ENCODE data around the gene PODXL2. TPM values are rescaled to one million over a fixed set of nuclear protein-coding genes. Genes with fewer than 3 reads are reported as not detected.

PODXL2 gene
- polyA plus RNA-seq, 1 donor = 10.9 TPM

DNA sequence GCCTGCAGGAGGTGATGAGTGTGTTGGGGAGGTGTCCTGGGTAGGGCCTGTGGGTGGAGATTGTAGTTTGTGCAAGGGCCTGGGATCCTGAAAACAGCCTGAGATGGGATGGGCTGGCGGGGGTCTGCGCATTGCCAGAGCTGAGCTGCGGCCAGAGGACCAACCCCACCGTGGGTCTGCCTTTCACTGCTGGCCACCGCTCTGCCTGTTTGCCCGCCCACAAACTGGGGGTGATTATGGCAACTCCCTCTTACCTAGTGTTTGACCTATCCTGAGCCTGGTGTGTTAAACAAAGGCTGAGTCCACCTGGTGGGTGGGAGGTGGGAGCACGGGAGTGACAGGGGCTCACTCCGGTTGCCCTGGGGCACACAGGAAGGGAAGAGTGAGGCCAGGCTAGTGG, 53.6 kb downstream of the PODXL2 start:
- Histone ChIP-seq H3K27me3 (ENCODE audit: control insufficient read depth, insufficient read depth, low read length) (no peaks in the 10 kb centered on the region), H3K4me1 (ENCODE audit: control insufficient read depth, insufficient read depth, low read length) (no peaks in the 10 kb centered on the region), H3K36me3 (ENCODE audit: control insufficient read depth, insufficient read depth, low read length) (peaks cover 5% of the 10 kb centered on the region), H3K27ac (ENCODE audit: low read length) (no peak overlapping the region), H3K9me3 (ENCODE audit: control insufficient read depth, low read depth, low read length) (no peaks in the 10 kb centered on the region), H3K4me3 (ENCODE audit: low read length) (no peak overlapping the region)
- no CpG with 5 or more reads among the region's 8 CpGs for WGBS (ENCODE audit: insufficient coverage, low lambda C conversion rate)
- no peak for DNase-seq

- no peak overlapping the region for H3K27ac ChIP-seq (ENCODE audit: low read length)
- no peaks in the 10 kb centered on the region for H3K9me3 ChIP-seq (ENCODE audit: control insufficient read depth, low read depth, low read length)
- no peaks in the 10 kb centered on the region for H3K4me1 ChIP-seq (ENCODE audit: control insufficient read depth, insufficient read depth, low read length)
- peaks cover under 1% of the 10 kb centered on the region for H3K36me3 ChIP-seq (ENCODE audit: control insufficient read depth, insufficient read depth, low read length)
- H3K27me3 ChIP-seq (ENCODE audit: control insufficient read depth, insufficient read depth, low read length) = no peaks in the 10 kb centered on the region
- WGBS (ENCODE audit: insufficient coverage, low lambda C conversion rate) = no CpG with 5 or more reads among the region's 22 CpGs
- H3K4me3 ChIP-seq (ENCODE audit: low read length) = no peak overlapping the region
- DNase-seq = no peak
These were observed 56.1 kb downstream of the PODXL2 start for GRCh38 chr3:127684871-127685707.

DNA sequence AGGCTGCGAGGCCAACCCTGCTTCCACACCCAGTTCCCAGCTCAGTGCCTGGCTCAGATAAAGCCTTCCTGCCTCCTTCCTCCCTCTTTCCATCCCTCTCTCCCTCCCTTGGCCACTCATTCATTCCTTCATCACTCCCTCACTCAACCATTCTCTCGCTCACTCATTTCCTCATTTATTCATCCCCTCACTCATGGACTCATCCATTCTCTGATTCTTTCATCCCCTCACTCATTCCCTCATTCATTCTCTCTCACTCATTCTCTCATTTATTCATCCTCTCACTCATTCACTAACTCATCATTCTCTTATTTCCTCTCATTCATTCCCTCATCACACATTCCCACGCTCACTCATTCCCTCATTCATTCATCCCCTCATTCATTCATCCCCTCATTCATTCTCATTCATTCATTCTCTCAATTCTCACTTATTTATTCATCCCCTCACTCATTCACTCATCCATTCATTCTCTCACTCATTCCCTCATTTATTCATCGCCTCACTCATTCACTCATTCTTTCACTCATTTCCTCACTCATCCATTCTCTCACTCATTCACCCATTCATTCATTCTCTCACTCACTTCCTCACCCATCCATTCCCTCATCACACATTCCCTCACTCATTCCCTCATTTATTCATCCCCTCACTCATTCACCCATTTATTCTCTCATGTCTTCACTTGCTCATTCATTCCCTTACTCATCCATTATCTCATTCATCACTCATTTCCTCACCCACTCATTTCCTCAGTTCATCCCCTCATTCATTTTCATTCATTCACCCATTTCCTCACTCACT, 56.9 kb downstream of the PODXL2 start:
- WGBS (ENCODE audit: insufficient coverage, low lambda C conversion rate) = 94% methylated on average over 3 of the region's 4 CpGs
- DNase-seq = no peak
- no peak overlapping the region for H3K27ac ChIP-seq (ENCODE audit: low read length)
- H3K9me3 ChIP-seq (ENCODE audit: control insufficient read depth, low read depth, low read length) = no peaks in the 10 kb centered on the region
- peaks cover 2% of the 10 kb centered on the region for H3K36me3 ChIP-seq (ENCODE audit: control insufficient read depth, insufficient read depth, low read length)
- no peaks in the 10 kb centered on the region for H3K27me3 ChIP-seq (ENCODE audit: control insufficient read depth, insufficient read depth, low read length)
- no peaks in the 10 kb centered on the region for H3K4me1 ChIP-seq (ENCODE audit: control insufficient read depth, insufficient read depth, low read length)
- H3K4me3 ChIP-seq (ENCODE audit: low read length) = no peak overlapping the region

DNA sequence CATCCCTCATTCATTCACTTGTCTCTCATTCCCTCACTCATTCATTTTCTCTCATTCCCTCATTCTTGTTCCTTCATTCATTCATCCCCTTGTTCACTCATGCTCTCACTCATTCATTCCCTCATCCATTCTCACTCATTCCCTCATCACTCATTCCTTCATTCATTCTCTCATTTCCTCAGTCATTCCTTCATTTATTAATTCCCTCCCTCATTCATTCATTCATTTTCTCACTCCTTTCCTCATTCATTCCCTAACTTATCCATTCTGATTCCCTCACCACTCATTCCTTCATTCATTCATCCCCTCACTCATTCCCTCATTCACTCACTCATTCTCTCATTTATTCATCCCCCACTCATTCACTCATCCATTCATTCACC, 57.5 kb downstream of the PODXL2 start:
- Histone ChIP-seq H3K27me3 (ENCODE audit: control insufficient read depth, insufficient read depth, low read length) (no peaks in the 10 kb centered on the region), H3K27ac (ENCODE audit: low read length) (no peak overlapping the region), H3K4me1 (ENCODE audit: control insufficient read depth, insufficient read depth, low read length) (no peaks in the 10 kb centered on the region), H3K36me3 (ENCODE audit: control insufficient read depth, insufficient read depth, low read length) (peaks cover 4% of the 10 kb centered on the region), H3K9me3 (ENCODE audit: control insufficient read depth, low read depth, low read length) (no peaks in the 10 kb centered on the region), H3K4me3 (ENCODE audit: low read length) (no peak overlapping the region)
- DNase-seq = no peak

DNA sequence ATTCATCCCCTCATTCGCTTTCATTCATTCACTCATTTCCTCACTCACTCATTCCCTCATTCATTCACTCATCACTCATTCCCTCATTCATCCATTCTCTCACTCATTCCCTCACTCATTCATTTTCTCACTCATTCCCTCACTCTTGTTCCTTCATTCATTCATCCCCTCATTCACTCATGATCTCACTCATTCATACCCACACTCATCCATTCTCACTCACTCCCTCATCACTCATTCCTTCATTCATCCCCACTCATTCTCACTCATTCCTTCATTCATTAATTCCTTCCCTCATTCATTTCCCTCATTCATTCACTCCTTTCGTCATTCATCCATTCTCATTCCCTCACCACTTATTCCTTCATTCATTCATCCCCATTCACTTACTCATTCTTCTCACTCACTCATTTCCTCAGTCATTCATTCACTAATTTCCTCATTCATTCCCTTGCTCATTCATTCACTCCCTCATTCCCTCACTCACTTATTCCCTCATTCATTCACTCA, 58.3 kb downstream of the PODXL2 start:
- no peaks in the 10 kb centered on the region for H3K9me3 ChIP-seq (ENCODE audit: control insufficient read depth, low read depth, low read length)
- H3K4me1 ChIP-seq (ENCODE audit: control insufficient read depth, insufficient read depth, low read length) = no peaks in the 10 kb centered on the region
- no peak for DNase-seq
- 92% methylated on average over 2 of the region's 2 CpGs for WGBS (ENCODE audit: insufficient coverage, low lambda C conversion rate)
- peaks cover 7% of the 10 kb centered on the region for H3K36me3 ChIP-seq (ENCODE audit: control insufficient read depth, insufficient read depth, low read length)
- no peaks in the 10 kb centered on the region for H3K27me3 ChIP-seq (ENCODE audit: control insufficient read depth, insufficient read depth, low read length)
- no peak overlapping the region for H3K4me3 ChIP-seq (ENCODE audit: low read length)
- H3K27ac ChIP-seq (ENCODE audit: low read length) = no peak overlapping the region

DNA sequence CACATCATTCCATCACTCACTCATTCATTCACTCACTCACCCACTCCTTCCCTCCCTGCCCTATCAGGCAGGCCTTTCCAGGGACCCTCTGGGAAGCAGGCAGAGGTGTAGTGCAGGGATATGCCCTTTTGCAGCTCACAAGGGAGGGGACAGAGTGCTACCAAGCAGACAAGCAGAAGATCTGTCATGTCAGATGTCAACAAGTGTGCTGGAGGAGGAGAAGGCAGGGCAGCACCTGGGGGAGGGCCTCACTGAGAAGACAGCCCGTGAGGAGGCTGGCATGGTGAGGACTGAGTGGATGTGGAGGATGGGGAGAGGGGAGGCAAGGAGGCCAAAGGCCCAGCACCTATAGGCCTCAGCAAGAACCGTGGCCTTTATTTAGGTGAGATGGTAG, 59.0 kb downstream of the PODXL2 start:
- Histone ChIP-seq H3K4me3 (ENCODE audit: low read length) (no peak overlapping the region), H3K4me1 (ENCODE audit: control insufficient read depth, insufficient read depth, low read length) (no peaks in the 10 kb centered on the region), H3K27me3 (ENCODE audit: control insufficient read depth, insufficient read depth, low read length) (no peaks in the 10 kb centered on the region), H3K36me3 (ENCODE audit: control insufficient read depth, insufficient read depth, low read length) (peaks cover 10% of the 10 kb centered on the region), H3K9me3 (ENCODE audit: control insufficient read depth, low read depth, low read length) (no peaks in the 10 kb centered on the region), H3K27ac (ENCODE audit: low read length) (no peak overlapping the region)
- no CpG with 5 or more reads among the region's 2 CpGs for WGBS (ENCODE audit: insufficient coverage, low lambda C conversion rate)
- DNase-seq = no peak

DNA sequence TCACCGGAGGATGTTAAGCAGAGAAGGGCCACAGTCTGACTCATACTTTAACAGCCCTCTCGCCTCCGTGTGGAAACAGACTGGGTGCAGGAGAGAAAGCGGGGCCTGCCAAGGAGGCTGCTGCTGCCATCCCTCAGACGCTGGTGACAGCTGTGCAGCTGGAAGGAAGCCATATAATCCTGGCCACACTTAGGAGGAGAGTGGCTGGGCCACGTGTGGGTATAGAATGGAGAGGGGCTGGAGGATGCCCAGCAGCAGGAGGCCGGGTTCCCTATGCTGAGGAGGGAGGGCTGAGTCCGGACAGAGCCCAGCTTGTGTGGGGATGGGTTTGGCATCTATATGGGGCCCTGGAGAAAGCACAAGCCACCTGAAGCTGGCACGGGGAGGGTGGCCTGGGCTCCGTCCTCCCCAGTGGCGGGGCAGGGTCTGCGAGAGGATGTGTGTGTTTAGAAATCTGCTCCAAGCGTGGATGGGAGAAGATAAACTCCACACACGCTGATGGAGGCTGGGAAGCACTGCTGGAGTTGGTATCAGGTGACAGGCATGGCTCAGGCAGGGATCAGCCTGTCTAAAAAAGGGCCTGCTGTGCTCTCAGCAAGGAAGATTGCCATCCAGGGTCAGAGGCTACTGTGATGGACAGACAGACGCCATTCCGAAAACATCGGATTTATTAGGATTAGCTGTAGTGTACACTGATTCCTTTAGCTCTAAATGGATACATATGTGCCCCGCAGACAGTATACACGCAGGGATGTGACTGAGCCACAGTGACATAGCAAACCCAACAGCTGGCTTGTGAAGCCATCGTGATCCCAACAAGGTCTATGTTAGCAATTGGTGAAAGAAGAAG, 59.7 kb downstream of the PODXL2 start:
- H3K27me3 ChIP-seq (ENCODE audit: control insufficient read depth, insufficient read depth, low read length) = no peaks in the 10 kb centered on the region

DNA sequence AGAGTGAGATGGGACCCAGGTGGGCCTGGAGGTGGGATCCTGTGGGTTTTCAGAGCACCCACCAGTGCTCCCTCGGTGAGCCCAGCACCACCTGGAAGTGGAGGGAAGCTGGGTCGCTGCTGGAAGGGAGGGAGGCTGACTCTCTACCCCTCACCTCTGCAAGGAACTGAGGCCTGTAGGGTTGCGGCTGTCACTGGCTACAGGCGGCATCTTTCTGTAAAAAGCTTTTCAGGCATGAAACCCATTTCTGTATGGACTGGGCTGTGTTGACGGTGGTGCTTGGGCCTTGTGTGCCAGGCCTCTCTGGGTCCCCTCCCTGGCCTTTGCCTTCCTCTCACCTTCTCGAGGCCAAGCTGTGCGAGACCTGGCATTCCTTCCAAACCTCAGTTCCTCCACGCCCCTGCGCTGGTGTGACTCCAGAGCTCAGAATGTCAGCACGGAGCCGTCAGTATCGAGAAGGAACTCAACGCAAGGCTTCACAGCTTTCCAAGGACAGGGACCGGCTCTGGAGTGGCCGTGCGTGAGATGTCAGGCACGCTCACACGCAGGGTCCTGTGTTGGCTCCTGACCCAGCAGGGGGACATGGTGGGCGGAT, 60.4 kb downstream of the PODXL2 start:
- no peaks in the 10 kb centered on the region for H3K4me1 ChIP-seq (ENCODE audit: control insufficient read depth, insufficient read depth, low read length)
- DNase-seq = no peak
- H3K36me3 ChIP-seq (ENCODE audit: control insufficient read depth, insufficient read depth, low read length) = peaks cover 15% of the 10 kb centered on the region
- H3K27me3 ChIP-seq (ENCODE audit: control insufficient read depth, insufficient read depth, low read length) = no peaks in the 10 kb centered on the region
- no peak overlapping the region for H3K27ac ChIP-seq (ENCODE audit: low read length)
- no peaks in the 10 kb centered on the region for H3K9me3 ChIP-seq (ENCODE audit: control insufficient read depth, low read depth, low read length)
- WGBS (ENCODE audit: insufficient coverage, low lambda C conversion rate) = no CpG with 5 or more reads among the region's 19 CpGs
- H3K4me3 ChIP-seq (ENCODE audit: low read length) = no peak overlapping the region

More for the DNA sequence above, 59.7 kb downstream of the PODXL2 start:
- peaks cover 14% of the 10 kb centered on the region for H3K36me3 ChIP-seq (ENCODE audit: control insufficient read depth, insufficient read depth, low read length)
- 100% methylated on average over 2 of the region's 20 CpGs for WGBS (ENCODE audit: insufficient coverage, low lambda C conversion rate)
- no peak overlapping the region for H3K27ac ChIP-seq (ENCODE audit: low read length)
- no peak for DNase-seq
- H3K4me3 ChIP-seq (ENCODE audit: low read length) = no peak overlapping the region
- no peaks in the 10 kb centered on the region for H3K4me1 ChIP-seq (ENCODE audit: control insufficient read depth, insufficient read depth, low read length)
- no peaks in the 10 kb centered on the region for H3K9me3 ChIP-seq (ENCODE audit: control insufficient read depth, low read depth, low read length)

- Histone ChIP-seq H3K36me3 (ENCODE audit: control insufficient read depth, insufficient read depth, low read length) (peaks cover 15% of the 10 kb centered on the region), H3K4me3 (ENCODE audit: low read length) (no peak overlapping the region), H3K27me3 (ENCODE audit: control insufficient read depth, insufficient read depth, low read length) (no peaks in the 10 kb centered on the region), H3K9me3 (ENCODE audit: control insufficient read depth, low read depth, low read length) (no peaks in the 10 kb centered on the region), H3K27ac (ENCODE audit: low read length) (no peak overlapping the region), H3K4me1 (ENCODE audit: control insufficient read depth, insufficient read depth, low read length) (no peaks in the 10 kb centered on the region)
- no peak for DNase-seq
- WGBS (ENCODE audit: insufficient coverage, low lambda C conversion rate) = no CpG with 5 or more reads among the region's 4 CpGs
These were observed 61.1 kb downstream of the PODXL2 start for GRCh38 chr3:127690106-127690505.
